Hepatocyte (in vitro differentiated cells): ENCODE data around the gene GART. TPM values are rescaled to one million over a fixed set of nuclear protein-coding genes. Genes with fewer than 3 reads are reported as not detected.

Experiments used
- DNase-seq: peaks from one replicate; pipeline ENCODE4 v3.0.0-alpha.2; 2016; ENCODE audit warnings: low spot score
- H2AFZ ChIP-seq: fragments of 200-600 bp; sonication (generic); 2 replicates; pipeline ENCODE4 v1.6.0; 2016; ENCODE audit warnings: antibody characterized with exemption, mild to moderate bottlenecking
- H3K27ac ChIP-seq: fragments of 200-600 bp; sonication (generic); 2 replicates; pipeline ENCODE4 v1.5.1; 2016; ENCODE audit warnings: mild to moderate bottlenecking
- H3K27me3 ChIP-seq: fragments of 200-600 bp; sonication (generic); 2 replicates; pipeline ENCODE4 v1.6.1; 2016
- H3K36me3 ChIP-seq: fragments of 200-600 bp; sonication (generic); replicated peaks from 2 replicates; pipeline ENCODE4 v1.5.1; 2016; ENCODE audit warnings: low read depth; ENCODE audit not compliant: insufficient read depth
- H3K4me1 ChIP-seq: fragments of 200-600 bp; sonication (generic); 2 replicates; pipeline ENCODE4 v1.5.1; 2016; ENCODE audit warnings: mild to moderate bottlenecking, moderate library complexity; ENCODE audit not compliant: insufficient read depth
- H3K4me2 ChIP-seq: fragments of 200-600 bp; sonication (generic); 2 replicates; pipeline ENCODE4 v1.6.0; 2016
- H3K4me3 ChIP-seq: fragments of 200-600 bp; sonication (generic); 2 replicates; pipeline ENCODE4 v1.5.1; 2016; ENCODE audit warnings: mild to moderate bottlenecking
- H3K79me2 ChIP-seq: fragments of 200-600 bp; sonication (generic); 2 replicates; pipeline ENCODE4 v1.6.0; 2017; ENCODE audit warnings: mild to moderate bottlenecking
- H3K9me2 ChIP-seq: fragments of 200-600 bp; sonication (generic); replicated peaks from 2 replicates; pipeline ENCODE4 v1.6.0; 2017; ENCODE audit warnings: mild to moderate bottlenecking; ENCODE audit not compliant: insufficient read depth
- H3K9me3 ChIP-seq: fragments of 200-600 bp; sonication (generic); 2 replicates; pipeline ENCODE4 v1.5.1; 2016; ENCODE audit warnings: low read depth, mild to moderate bottlenecking
- H4K20me1 ChIP-seq: fragments of 200-600 bp; sonication (generic); 2 replicates; pipeline ENCODE4 v1.6.0; 2016; ENCODE audit warnings: mild to moderate bottlenecking; ENCODE audit not compliant: insufficient read depth, poor library complexity, severe bottlenecking
- EZH2 ChIP-seq: fragments of 200-600 bp; sonication (generic); IDR thresholded peaks from 2 replicates; pipeline ENCODE4 v1.6.1; 2016; ENCODE audit warnings: antibody characterized with exemption, mild to moderate bottlenecking, borderline replicate concordance
- EZH2phosphoT487 ChIP-seq: fragments of 200-600 bp; sonication (generic); IDR thresholded peaks from one replicate; pipeline ENCODE4 v1.6.1; 2018; ENCODE audit warnings: antibody characterized with exemption, mild to moderate bottlenecking, low read depth, moderate library complexity; ENCODE audit not compliant: unreplicated experiment, severe bottlenecking
- WGBS: methylation state at CpG from one replicate; pipeline ENCODE4 v1.1.6; 2016; ENCODE audit warnings: low lambda C conversion rate; ENCODE audit errors: missing lambda C conversion rate; 5-methylcytosine and 5-hydroxymethylcytosine counted together
- polyA plus RNA-seq: library from polyadenylated mRNA; unstranded; fragments of >200 nt; fragmentation: Nextera tagmentation; extraction: Ambion mirVana; gene quantifications from 2 replicates; pipeline ENCODE4 v1.2.1, GENCODE V29; 2016
- total RNA-seq: library from RNA; depleted of rRNA; stranded (reverse); fragments of >200 nt; gene quantifications from 2 replicates; pipeline ENCODE4 v1.2.3, GENCODE V29; 2014
- TF ChIP-seq, protein P1 (sequence below): fragments of 200-600 bp; sonication (generic); IDR thresholded peaks from 2 replicates; pipeline ENCODE4 v1.5.1; 2016; ENCODE audit warnings: antibody characterized with exemption, mild to moderate bottlenecking; ENCODE audit not compliant: poor library complexity

The GART gene
- total and polyA plus RNA-seq, 2 experiments from 2014 or later = 41.6 to 83.3 TPM

GRCh38 chr21:33543505-33544129, 1.7 kb upstream of the GART start:
- Histone ChIP-seq H3K4me3 (peak overlapping the region; percentile 37), H3K4me1 (peaks cover 16% of the 10 kb centered on the region), H3K27ac (peak overlapping the region; percentile 95), H4K20me1 (peaks cover 53% of the 10 kb centered on the region), H3K27me3 (no peaks in the 10 kb centered on the region), H3K36me3 (no peaks in the 10 kb centered on the region), H3K79me2 (peaks cover 85% of the 10 kb centered on the region), H3K4me2 (peak overlapping the region; percentile 87), H2AFZ (peak overlapping the region; percentile 6), H3K9me2 (no peaks in the 10 kb centered on the region), H3K9me3 (no peaks in the 10 kb centered on the region)
- no peak for DNase-seq
- TF ChIP-seq EZH2phosphoT487 (no peak), EZH2 (no peak)
- TF ChIP-seq, protein P1, sequence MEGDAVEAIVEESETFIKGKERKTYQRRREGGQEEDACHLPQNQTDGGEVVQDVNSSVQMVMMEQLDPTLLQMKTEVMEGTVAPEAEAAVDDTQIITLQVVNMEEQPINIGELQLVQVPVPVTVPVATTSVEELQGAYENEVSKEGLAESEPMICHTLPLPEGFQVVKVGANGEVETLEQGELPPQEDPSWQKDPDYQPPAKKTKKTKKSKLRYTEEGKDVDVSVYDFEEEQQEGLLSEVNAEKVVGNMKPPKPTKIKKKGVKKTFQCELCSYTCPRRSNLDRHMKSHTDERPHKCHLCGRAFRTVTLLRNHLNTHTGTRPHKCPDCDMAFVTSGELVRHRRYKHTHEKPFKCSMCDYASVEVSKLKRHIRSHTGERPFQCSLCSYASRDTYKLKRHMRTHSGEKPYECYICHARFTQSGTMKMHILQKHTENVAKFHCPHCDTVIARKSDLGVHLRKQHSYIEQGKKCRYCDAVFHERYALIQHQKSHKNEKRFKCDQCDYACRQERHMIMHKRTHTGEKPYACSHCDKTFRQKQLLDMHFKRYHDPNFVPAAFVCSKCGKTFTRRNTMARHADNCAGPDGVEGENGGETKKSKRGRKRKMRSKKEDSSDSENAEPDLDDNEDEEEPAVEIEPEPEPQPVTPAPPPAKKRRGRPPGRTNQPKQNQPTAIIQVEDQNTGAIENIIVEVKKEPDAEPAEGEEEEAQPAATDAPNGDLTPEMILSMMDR = no peak
- WGBS = under 1% methylated on average over 26 of the region's 26 CpGs

DNA sequence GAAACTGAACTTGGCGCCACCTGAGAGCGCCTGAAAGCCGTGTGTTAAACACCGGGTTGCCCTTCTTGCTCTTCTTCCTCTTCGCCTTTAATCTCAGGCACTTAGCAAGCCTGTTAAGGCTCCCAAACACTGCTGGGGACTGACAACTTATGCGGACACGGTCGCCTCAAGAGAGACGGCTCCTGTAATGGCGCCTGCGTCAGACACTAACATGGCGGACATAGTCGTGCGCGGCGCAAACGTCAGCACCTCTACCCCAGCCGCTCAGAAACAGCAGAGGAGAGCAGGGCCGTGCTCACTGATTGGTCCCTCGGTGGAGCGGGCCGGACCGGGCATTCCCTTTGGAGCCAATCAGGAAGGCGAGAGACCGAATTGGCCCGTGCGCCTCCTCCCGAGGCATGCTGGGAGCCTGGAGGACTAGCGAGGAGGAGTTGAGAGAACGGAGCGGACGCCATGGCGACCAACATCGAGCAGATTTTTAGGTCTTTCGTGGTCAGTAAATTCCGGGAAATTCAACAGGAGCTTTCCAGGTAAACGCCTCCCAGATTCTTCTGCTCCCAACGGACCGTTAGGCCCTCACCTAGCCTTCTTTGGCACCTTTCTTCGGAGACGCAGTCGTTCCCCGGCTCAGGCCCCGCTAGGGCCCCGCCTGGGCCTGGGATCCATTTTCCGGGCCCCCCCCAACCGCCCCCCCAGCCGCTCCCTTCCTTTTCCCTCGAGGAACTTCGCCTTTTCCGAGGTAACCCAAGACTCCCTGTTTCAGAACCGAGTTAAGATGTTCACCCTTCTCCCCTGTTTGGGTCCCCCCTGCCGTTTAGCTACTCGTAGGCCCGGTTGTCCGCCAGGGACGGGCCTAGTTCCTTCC, 955 bp upstream of the GART start, which contains the start of gene SON:
Gene SON, plus strand, starts transcription at position 399 of the 865 bp plus-strand sequence. Its CDS starts 55 bp downstream, at position 454.
- 1% methylated on average over 44 of the region's 57 CpGs for WGBS
- TF ChIP-seq, protein P1 = no peak
- TF ChIP-seq EZH2 (no peak), EZH2phosphoT487 (no peak)
- peak within 1 kb of the TSS; percentile 98 for H3K27ac ChIP-seq

DNA sequence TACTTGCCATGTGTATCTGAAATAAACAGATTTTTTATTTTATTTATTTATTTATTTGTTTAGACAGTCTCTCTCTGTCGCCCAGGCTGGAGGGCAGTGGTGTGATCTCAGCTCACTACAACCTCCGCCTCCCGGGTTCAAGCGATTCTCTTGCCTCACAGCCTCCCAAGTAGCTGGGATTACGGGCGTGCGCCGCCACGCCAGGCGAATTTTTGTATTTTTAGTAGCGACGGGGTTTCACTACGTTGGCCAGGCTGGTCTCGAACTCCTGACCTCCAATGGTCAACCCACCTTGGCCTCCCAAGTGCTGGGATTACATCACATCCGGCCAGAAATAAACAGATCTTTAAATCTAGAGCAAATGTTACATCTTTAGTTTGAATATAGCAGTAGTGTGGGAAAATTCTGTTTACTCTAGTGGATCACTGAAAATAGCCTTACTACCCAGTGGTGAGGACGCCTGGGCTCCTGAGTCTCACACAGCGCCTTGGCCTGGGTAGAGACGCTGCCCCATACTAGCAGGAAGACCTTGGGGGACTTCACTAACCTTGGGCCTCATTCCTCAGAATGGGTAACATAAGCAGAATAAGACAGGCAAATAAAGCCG, 709 bp downstream of the GART start:
- H3K79me2 ChIP-seq = peaks cover 79% of the 10 kb centered on the region
- peak overlapping the region; percentile 76 for H3K4me3 ChIP-seq
- peak overlapping the region; percentile 98 for H3K27ac ChIP-seq
- TF ChIP-seq, protein P1 = no peak
- TF ChIP-seq EZH2 = no peak
- no peak for TF ChIP-seq EZH2phosphoT487
- peak overlapping the region; percentile 47 for H2AFZ ChIP-seq
- H3K4me2 ChIP-seq = peak overlapping the region; percentile 78
- H3K9me3 ChIP-seq = no peaks in the 10 kb centered on the region
- no peaks in the 10 kb centered on the region for H3K36me3 ChIP-seq
- H3K4me1 ChIP-seq = peaks cover 16% of the 10 kb centered on the region
- H4K20me1 ChIP-seq = peaks cover 28% of the 10 kb centered on the region
- 49% methylated on average over 19 of the region's 19 CpGs for WGBS
- DNase-seq = no peak
- no peaks in the 10 kb centered on the region for H3K9me2 ChIP-seq
- H3K27me3 ChIP-seq = no peaks in the 10 kb centered on the region

More for the DNA sequence above, 955 bp upstream of the GART start, which contains the start of gene SON:
- H3K79me2 ChIP-seq = peaks cover 82% of the 10 kb centered on the region
- peak within 1 kb of the TSS; percentile 87 for H3K4me2 ChIP-seq
- H3K9me3 ChIP-seq = no peaks in the 10 kb centered on the region
- no peaks in the 10 kb centered on the region for H3K9me2 ChIP-seq
- no peaks in the 10 kb centered on the region for H3K27me3 ChIP-seq
- peak within 1 kb of the TSS; percentile 76 for H3K4me3 ChIP-seq
- peaks cover 45% of the 10 kb centered on the region for H4K20me1 ChIP-seq
- H3K4me1 ChIP-seq = peaks cover 16% of the 10 kb centered on the region
- peak within 1 kb of the TSS; percentile 47 for H2AFZ ChIP-seq
- peak; percentile 99 for DNase-seq
- H3K36me3 ChIP-seq = no peaks in the 10 kb centered on the region
